Common myeloid progenitor, CD34-positive (primary cell): ENCODE results near the gene SH3GL2.

ENCODE experiments used
- CTCF ChIA-PET: fragments of 350-600 bp; sonication (Branson Sonifier 250); formaldehyde crosslinking; loops from one replicate; lab custom pipeline; 2021; ENCODE audit warnings: antibody characterized with exemption; lab: Charles Lee
- POLR2A ChIA-PET: fragments of 350-600 bp; sonication (Branson Sonifier 250); formaldehyde crosslinking; loops from one replicate; lab custom pipeline; 2021; ENCODE audit warnings: antibody characterized with exemption; lab: Charles Lee
- DNase-seq, 3 donors: peaks; one replicate each; pipeline versions ENCODE4 v3.0.0 to v3.0.0-alpha.2; 2013
- H3K27ac ChIP-seq, 2 experiments: 1 replicate in 1 of 2; 2 replicates in 1 of 2; pipeline ENCODE4 v1.7.0; 2013; ENCODE audit warnings: inconsistent platforms in 2 of 2, low read length in 2 of 2, mild to moderate bottlenecking in 2 of 2, low read depth in 1 of 2, moderate library complexity in 1 of 2; ENCODE audit not compliant: severe bottlenecking in 2 of 2, insufficient read depth in 1 of 2, poor library complexity in 1 of 2
- H3K27me3 ChIP-seq, 5 experiments: replicated peaks in 2 of 5; 1 replicate in 3 of 5; 2 replicates in 2 of 5; pipeline versions ENCODE4 v1.6.1 to v1.7.0; 2013; ENCODE audit warnings: low read length in 4 of 5, mild to moderate bottlenecking in 2 of 5, moderate library complexity in 2 of 5, inconsistent platforms in 1 of 5; ENCODE audit not compliant: insufficient read depth in 5 of 5, control insufficient read depth in 4 of 5
- H3K36me3 ChIP-seq, 4 experiments: 1 replicate in 2 of 4; 2 replicates in 2 of 4; pipeline versions ENCODE4 v1.6.1 to v1.7.0; 2013; ENCODE audit warnings: low read length in 3 of 4, control low read depth in 1 of 4, mild to moderate bottlenecking in 1 of 4; ENCODE audit not compliant: control insufficient read depth in 4 of 4, insufficient read depth in 4 of 4
- H3K4me1 ChIP-seq, 4 experiments: 1 replicate in 3 of 4; 2 replicates in 1 of 4; pipeline versions ENCODE4 v1.6.1 to v1.7.1; 2013; ENCODE audit warnings: low read length in 3 of 4, mild to moderate bottlenecking in 3 of 4, control low read depth in 1 of 4, inconsistent platforms in 1 of 4, moderate library complexity in 1 of 4; ENCODE audit not compliant: control insufficient read depth in 4 of 4, insufficient read depth in 4 of 4; ENCODE audit errors: control extremely low read depth in 1 of 4
- H3K4me3 ChIP-seq, 7 experiments: 1 replicate in 4 of 7; 2 replicates in 3 of 7; pipeline versions ENCODE4 v1.5.1 to v1.7.0; 2013; ENCODE audit warnings: mild to moderate bottlenecking in 7 of 7, low read length in 6 of 7, moderate library complexity in 6 of 7, inconsistent platforms in 2 of 7, low read depth in 2 of 7, control low read depth in 1 of 7; ENCODE audit not compliant: insufficient read depth in 4 of 7, control insufficient read depth in 1 of 7; ENCODE audit errors: extremely low read depth in 1 of 7
- H3K9me3 ChIP-seq, 5 experiments: 1 replicate in 4 of 5; 2 replicates in 1 of 5; pipeline versions ENCODE4 v1.6.1 to v1.7.1; 2013; ENCODE audit warnings: low read length in 4 of 5, mild to moderate bottlenecking in 2 of 5, inconsistent platforms in 1 of 5, low read depth in 1 of 5, moderate library complexity in 1 of 5; ENCODE audit not compliant: control insufficient read depth in 4 of 5, insufficient read depth in 2 of 5; ENCODE audit errors: control extremely low read depth in 1 of 5
- WGBS: methylation state at CpG from one replicate; pipeline ENCODE4 v1.1.5; 2013; ENCODE audit not compliant: insufficient coverage; 5-methylcytosine and 5-hydroxymethylcytosine counted together

The SH3GL2 gene

GRCh38 chr9:17719053-17719452 lies 140.2 kb downstream of the SH3GL2 start:
- WGBS: no CpG with 5 or more reads among the region's 1 CpG
- Histone ChIP-seq H3K4me3 (no peak overlapping the region), H3K9me3 (peaks cover 0 to 3% (median 0%) of the 10 kb centered on the region in 5 experiments), H3K27me3 (no peaks in the 10 kb centered on the region), H3K27ac (no peak overlapping the region), H3K36me3 (no peaks in the 10 kb centered on the region), H3K4me1 (no peaks in the 10 kb centered on the region)
- CTCF ChIA-PET: no interaction called here
- POLR2A ChIA-PET: no interaction called here
- no peak for DNase-seq

GRCh38 chr9:17721954-17722353 lies 143.1 kb downstream of the SH3GL2 start:
- Histone ChIP-seq H3K27me3 (no peaks in the 10 kb centered on the region), H3K9me3 (peaks cover 0 to 3% (median 0%) of the 10 kb centered on the region in 5 experiments), H3K4me3 (no peak overlapping the region), H3K36me3 (no peaks in the 10 kb centered on the region), H3K4me1 (no peaks in the 10 kb centered on the region), H3K27ac (no peak overlapping the region)
- POLR2A ChIA-PET: no interaction called here
- WGBS: no CpG with 5 or more reads among the region's 3 CpGs
- DNase-seq: no peak
- CTCF ChIA-PET: no interaction called here

GRCh38 chr9:17723656-17724055 lies 144.8 kb downstream of the SH3GL2 start:
- Histone ChIP-seq H3K4me3 (no peak overlapping the region), H3K9me3 (peaks cover 0 to 3% (median 0%) of the 10 kb centered on the region in 5 experiments), H3K36me3 (no peaks in the 10 kb centered on the region), H3K27ac (no peak overlapping the region), H3K27me3 (no peaks in the 10 kb centered on the region), H3K4me1 (no peaks in the 10 kb centered on the region)
- DNase-seq: no peak
- ChIA-PET CTCF (no interaction called here), POLR2A (no interaction called here)
- 88% methylated on average over 1 of the region's 2 CpGs for WGBS

GRCh38 chr9:17725399-17726010 lies 146.6 kb downstream of the SH3GL2 start:
- ChIA-PET CTCF (no interaction called here), POLR2A (no interaction called here)
- no peak for DNase-seq
- no peaks in the 10 kb centered on the region for H3K36me3 ChIP-seq
- H3K27ac ChIP-seq: no peak overlapping the region
- H3K9me3 ChIP-seq: peaks cover 0 to 3% (median 0%) of the 10 kb centered on the region in 5 experiments
- no peak overlapping the region for H3K4me3 ChIP-seq
- WGBS: 88% methylated on average over 2 of the region's 4 CpGs
- H3K4me1 ChIP-seq: no peaks in the 10 kb centered on the region
- H3K27me3 ChIP-seq: no peaks in the 10 kb centered on the region

GRCh38 chr9:17726298-17726697 lies 147.4 kb downstream of the SH3GL2 start:
- Histone ChIP-seq H3K27me3 (no peaks in the 10 kb centered on the region), H3K4me3 (no peak overlapping the region), H3K9me3 (peaks cover 0 to 3% (median 0%) of the 10 kb centered on the region in 5 experiments), H3K36me3 (no peaks in the 10 kb centered on the region), H3K27ac (no peak overlapping the region), H3K4me1 (no peaks in the 10 kb centered on the region)
- ChIA-PET CTCF (no interaction called here), POLR2A (no interaction called here)
- no peak for DNase-seq
- WGBS: 100% methylated on average over 1 of the region's 5 CpGs

GRCh38 chr9:17730899-17731298 lies 152.0 kb downstream of the SH3GL2 start:
- WGBS: 85% methylated on average over 5 of the region's 7 CpGs
- CTCF ChIA-PET: no interaction called here

GRCh38 chr9:17731308-17731707 lies 152.4 kb downstream of the SH3GL2 start:
- no peaks in the 10 kb centered on the region for H3K4me1 ChIP-seq
- ChIA-PET POLR2A (no interaction called here), CTCF (no interaction called here)
- no peak overlapping the region for H3K4me3 ChIP-seq
- WGBS: 97% methylated on average over 3 of the region's 4 CpGs
- H3K36me3 ChIP-seq: no peaks in the 10 kb centered on the region
- H3K27ac ChIP-seq: no peak overlapping the region
- DNase-seq: no peak
- no peaks in the 10 kb centered on the region for H3K9me3 ChIP-seq
- H3K27me3 ChIP-seq: no peaks in the 10 kb centered on the region

More at GRCh38 chr9:17730899-17731298, 152.0 kb downstream of the SH3GL2 start:
- no peak overlapping the region for H3K27ac ChIP-seq
- DNase-seq: no peak
- POLR2A ChIA-PET: no interaction called here
- H3K27me3 ChIP-seq: no peaks in the 10 kb centered on the region
- no peaks in the 10 kb centered on the region for H3K4me1 ChIP-seq
- H3K4me3 ChIP-seq: no peak overlapping the region
- H3K36me3 ChIP-seq: no peaks in the 10 kb centered on the region
- no peaks in the 10 kb centered on the region for H3K9me3 ChIP-seq
